A549 (cell line): ENCODE results near the gene HSPA1A. TPM values are rescaled to one million over a fixed set of nuclear protein-coding genes. Genes with fewer than 3 reads are reported as not detected.

ENCODE experiments used
- ATAC-seq, 2 experiments: fragments of 200-7000 bp in 1 of 2; fragments of >200 bp in 1 of 2; cut with Nextera tagmentation in 1 of 2; cut with Tn5 transposase in 1 of 2; 3 replicates each; pipeline versions ENCODE4 v1.8.0 to v1.9.1; 2018 to 2020; ENCODE audit warnings: mild to moderate bottlenecking in 1 of 2, moderate library complexity in 1 of 2
- CTCF ChIA-PET: fragments of 300-600 bp; sonication (Branson Sonifier 250); formaldehyde crosslinking; extraction: SDS; loops from one replicate; lab custom pipeline; 2021; ENCODE audit warnings: antibody characterized with exemption, inconsistent platforms; lab: Yijun Ruan, JAX
- POLR2A ChIA-PET: fragments of 350-600 bp; formaldehyde crosslinking; extraction: SDS; loops from one replicate; lab custom pipeline; 2021; ENCODE audit warnings: antibody characterized with exemption, inconsistent platforms; lab: Yijun Ruan, JAX
- DNase-seq, 2 experiments: peaks; one replicate each; pipeline versions ENCODE4 v3.0.0 to v3.0.0-alpha.2; 2011 to 2016; ENCODE audit warnings: low read depth in 1 of 2, low spot score in 1 of 2
- FAIRE-seq: peaks from 2 replicates; lab custom pipeline; 2011; peaks lifted over from hg19 to GRCh38; lab: Jason Lieb, UNC
- H3K27ac ChIP-seq, 2 experiments: fragments of >200 bp; sonication (Bioruptor Twin); formaldehyde crosslinking; 3 replicates each; pipeline ENCODE4 v1.5.1; 2016 to 2017
- H3K4me1 ChIP-seq: fragments of >200 bp; sonication (Bioruptor Twin); formaldehyde crosslinking; 3 replicates; pipeline ENCODE4 v1.6.1; 2016
- H3K4me2 ChIP-seq: fragments of >200 bp; sonication (Bioruptor Twin); formaldehyde crosslinking; 3 replicates; pipeline ENCODE4 v1.6.1; 2016
- H3K4me3 ChIP-seq: fragments of >200 bp; sonication (Bioruptor Twin); formaldehyde crosslinking; 3 replicates; pipeline ENCODE4 v1.5.1; 2016
- H3K9me3 ChIP-seq: fragments of >200 bp; sonication (Bioruptor Twin); formaldehyde crosslinking; 3 replicates; pipeline ENCODE4 v1.6.1; 2016
- CHD2 ChIP-seq: fragments of 150-350 bp; IDR thresholded peaks from 2 replicates; pipeline ENCODE4 v1.6.1; 2014; ENCODE audit warnings: low read length; ENCODE audit not compliant: partially characterized antibody
- CHD4 ChIP-seq: fragments of 200-600 bp; sonication (generic); IDR thresholded peaks from 2 replicates; pipeline ENCODE4 v1.6.1; 2016; ENCODE audit warnings: antibody characterized with exemption, mild to moderate bottlenecking, borderline replicate concordance
- EHMT2 ChIP-seq: fragments of 200-600 bp; sonication (generic); IDR thresholded peaks from 2 replicates; pipeline ENCODE4 v1.6.1; 2016; ENCODE audit warnings: antibody characterized with exemption, low read depth, mild to moderate bottlenecking, moderate library complexity
- FOXS1 ChIP-seq: fragments of 250-450 bp; sonication (Bioruptor Pico); IDR thresholded peaks from 2 replicates; pipeline ENCODE4 v1.5.0; 2020; ENCODE audit warnings: mild to moderate bottlenecking, moderate library complexity
- JUN ChIP-seq, 2 experiments: fragments of >200 bp; sonication (Bioruptor Twin); formaldehyde crosslinking; IDR thresholded peaks; 2 replicates in 1 of 2; 3 replicates in 1 of 2; pipeline ENCODE4 v1.6.1; 2016 to 2017
- MAZ ChIP-seq: fragments of 150-350 bp; IDR thresholded peaks from 2 replicates; pipeline ENCODE4 v1.6.1; 2014; ENCODE audit warnings: antibody characterized with exemption, low read depth, low read length, borderline replicate concordance
- POLR2AphosphoS2 ChIP-seq: conservative IDR thresholded peaks from 2 replicates; pipeline ENCODE4 v1.6.1; 2012; ENCODE audit warnings: low read length, improper control_type of control experiment, inconsistent platforms
- RAD21 ChIP-seq, 2 experiments: fragments of >200 bp in 1 of 2; sonication (Bioruptor Twin) in 1 of 2; formaldehyde crosslinking in 1 of 2; IDR thresholded peaks in 1 of 2; conservative IDR thresholded peaks in 1 of 2; 2 replicates in 1 of 2; 3 replicates in 1 of 2; pipeline ENCODE4 v1.6.1; 2012 to 2018; ENCODE audit warnings: inconsistent platforms in 1 of 2
- RARB ChIP-seq: fragments of 250-450 bp; sonication (Bioruptor Pico); IDR thresholded peaks from 2 replicates; pipeline ENCODE4 v1.8.0; 2021; ENCODE audit warnings: mild to moderate bottlenecking, moderate library complexity
- RCOR1 ChIP-seq: fragments of 150-350 bp; IDR thresholded peaks from 2 replicates; pipeline ENCODE4 v1.6.1; 2014; ENCODE audit warnings: antibody characterized with exemption, low read length, low read depth
- RNF2 ChIP-seq: fragments of 200-600 bp; sonication (generic); IDR thresholded peaks from 2 replicates; pipeline ENCODE4 v1.6.1; 2016; ENCODE audit warnings: low read depth, mild to moderate bottlenecking, antibody characterized with exemption, moderate library complexity, borderline replicate concordance
- SMC3 ChIP-seq: fragments of >200 bp; sonication (Bioruptor Twin); formaldehyde crosslinking; IDR thresholded peaks from 3 replicates; pipeline ENCODE4 v1.6.1; 2018; ENCODE audit warnings: inconsistent platforms
- SREBF2 ChIP-seq: fragments of 450-650 bp; IDR thresholded peaks from 2 replicates; pipeline ENCODE4 v1.6.1; 2014; ENCODE audit warnings: mild to moderate bottlenecking, moderate library complexity
- TP53 ChIP-seq: fragments of 250-450 bp; sonication (Bioruptor Pico); IDR thresholded peaks from 2 replicates; pipeline ENCODE4 v1.5.0; 2021; ENCODE audit warnings: mild to moderate bottlenecking, moderate library complexity
- ZFP36 ChIP-seq: fragments of 450-650 bp; IDR thresholded peaks from 2 replicates; pipeline ENCODE4 v1.6.1; 2014; ENCODE audit warnings: borderline replicate concordance; ENCODE audit not compliant: partially characterized antibody
- ZNF302 ChIP-seq: fragments of 250-450 bp; sonication (Bioruptor Pico); IDR thresholded peaks from 2 replicates; pipeline ENCODE4 v1.9.0; 2021; ENCODE audit warnings: inconsistent platforms, mild to moderate bottlenecking, moderate library complexity
- WGBS: methylation state at CpG from one replicate; pipeline ENCODE4 v1.1.6; 2017; ENCODE audit errors: missing lambda C conversion rate; 5-methylcytosine and 5-hydroxymethylcytosine counted together
- polyA plus RNA-seq, 4 experiments: library from polyadenylated mRNA; depleted of rRNA in 3 of 4; stranded (reverse); fragments of >200 nt; fragmentation: RNase III in 1 of 4; extraction: RNeasy Plus Mini Kit Qiagen cat#74134 plus additional on column Dnase treatment in 1 of 4; gene quantifications; 2 replicates in 3 of 4; 3 replicates in 1 of 4; pipeline ENCODE4 v1.2.3, GENCODE V29; 2011 to 2017
- TF ChIP-seq, protein P1 (sequence below): IDR thresholded peaks from 2 replicates; pipeline ENCODE4 v1.6.1; 2012
- TF ChIP-seq, protein P2 (sequence below): fragments of >200 bp; sonication (Bioruptor Twin); formaldehyde crosslinking; IDR thresholded peaks from 3 replicates; pipeline ENCODE4 v1.5.1; 2016
- TF ChIP-seq, protein P3 (sequence below): fragments of 150-350 bp; IDR thresholded peaks from 2 replicates; pipeline ENCODE4 v1.6.1; 2014; ENCODE audit warnings: low read depth, mild to moderate bottlenecking, low read length

HSPA1A gene
- polyA plus RNA-seq, 2 of the 4 experiments (the other 2 are of a cell fraction), result 122 to 204 TPM

DNA sequence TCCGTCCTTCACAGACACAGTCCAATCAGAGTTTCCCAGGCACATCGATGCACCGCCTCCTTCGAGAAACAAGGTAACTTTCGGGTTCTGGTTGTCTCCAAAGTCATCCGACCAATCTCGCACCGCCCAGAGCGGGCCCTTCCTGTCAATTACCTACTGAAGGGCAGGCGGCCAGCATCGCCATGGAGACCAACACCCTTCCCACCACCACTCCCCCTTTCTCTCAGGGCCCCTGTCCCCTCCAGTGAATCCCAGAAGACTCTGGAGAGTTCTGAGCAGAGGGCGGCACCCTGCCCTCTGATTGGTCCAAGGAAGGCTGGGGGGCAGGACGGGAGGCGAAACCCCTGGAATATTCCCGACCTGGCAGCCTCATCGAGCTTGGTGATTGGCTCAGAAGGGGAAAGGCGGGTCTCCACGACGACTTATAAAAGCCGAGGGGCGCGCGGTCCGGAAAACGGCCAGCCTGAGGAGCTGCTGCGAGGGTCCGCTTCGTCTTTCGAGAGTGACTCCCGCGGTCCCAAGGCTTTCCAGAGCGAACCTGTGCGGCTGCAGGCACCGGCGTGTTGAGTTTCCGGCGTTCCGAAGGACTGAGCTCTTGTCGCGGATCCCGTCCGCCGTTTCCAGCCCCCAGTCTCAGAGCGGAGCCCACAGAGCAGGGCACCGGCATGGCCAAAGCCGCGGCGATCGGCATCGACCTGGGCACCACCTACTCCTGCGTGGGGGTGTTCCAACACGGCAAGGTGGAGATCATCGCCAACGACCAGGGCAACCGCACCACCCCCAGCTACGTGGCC lies 12.1 kb downstream of the HSPA1A start, which contains the start of gene HSPA1B (continued):
- no peak for TF ChIP-seq POLR2AphosphoS2
- TF ChIP-seq EHMT2, result no peak
- TF ChIP-seq, protein P1, sequence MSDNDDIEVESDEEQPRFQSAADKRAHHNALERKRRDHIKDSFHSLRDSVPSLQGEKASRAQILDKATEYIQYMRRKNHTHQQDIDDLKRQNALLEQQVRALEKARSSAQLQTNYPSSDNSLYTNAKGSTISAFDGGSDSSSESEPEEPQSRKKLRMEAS, result no peak

DNA sequence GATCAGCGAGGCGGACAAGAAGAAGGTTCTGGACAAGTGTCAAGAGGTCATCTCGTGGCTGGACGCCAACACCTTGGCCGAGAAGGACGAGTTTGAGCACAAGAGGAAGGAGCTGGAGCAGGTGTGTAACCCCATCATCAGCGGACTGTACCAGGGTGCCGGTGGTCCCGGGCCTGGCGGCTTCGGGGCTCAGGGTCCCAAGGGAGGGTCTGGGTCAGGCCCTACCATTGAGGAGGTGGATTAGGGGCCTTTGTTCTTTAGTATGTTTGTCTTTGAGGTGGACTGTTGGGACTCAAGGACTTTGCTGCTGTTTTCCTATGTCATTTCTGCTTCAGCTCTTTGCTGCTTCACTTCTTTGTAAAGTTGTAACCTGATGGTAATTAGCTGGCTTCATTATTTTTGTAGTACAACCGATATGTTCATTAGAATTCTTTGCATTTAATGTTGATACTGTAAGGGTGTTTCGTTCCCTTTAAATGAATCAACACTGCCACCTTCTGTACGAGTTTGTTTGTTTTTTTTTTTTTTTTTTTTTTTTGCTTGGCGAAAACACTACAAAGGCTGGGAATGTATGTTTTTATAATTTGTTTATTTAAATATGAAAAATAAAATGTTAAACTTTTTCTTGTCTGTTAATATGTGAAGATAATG lies 14.4 kb downstream of the HSPA1A start:
- Histone ChIP-seq H3K9me3 (no peaks in the 10 kb centered on the region), H3K4me3 (peak overlapping the region; percentile 53), H3K27ac (peak overlapping the region; percentile 38 to 81; a peak in 5 of 6 replicates), H3K4me2 (peak overlapping the region; percentile 88), H3K4me1 (peaks cover 22% of the 10 kb centered on the region)
- DNase-seq, result peak in 1 of 2 experiments; percentile 51
- WGBS, result 1% methylated on average over 15 of the region's 15 CpGs
- ChIA-PET CTCF (interaction anchor here (0.6 to 2.9 kb wide), 30 partner anchors 8 to 245 kb away, joined by 3 to 36 read pairs (median 3); partner anchors contain the start of genes ABHD16A, C6orf47, CLIC1 and DDAH2), POLR2A (interaction anchor here (0.6 to 1.4 kb wide), 5 partner anchors 14 to 51 kb away, joined by 3 to 9 read pairs (median 7); partner anchors contain the start of genes HSPA1A, HSPA1L and VARS1)
- no peak for ATAC-seq
- no peak for FAIRE-seq
- peak; percentile 44; the same call in 1 of the 3 replicates for TF ChIP-seq SMC3
- TF ChIP-seq RAD21 (conservative IDR thresholded peaks at IDR 0.05 in 1 of 2, IDR thresholded peaks at IDR 0.05 in 1 of 2), result peak; percentile 56 to 68
- no peak for TF ChIP-seq JUN (IDR thresholded peaks at IDR 0.05)
- TF ChIP-seq, protein P2, sequence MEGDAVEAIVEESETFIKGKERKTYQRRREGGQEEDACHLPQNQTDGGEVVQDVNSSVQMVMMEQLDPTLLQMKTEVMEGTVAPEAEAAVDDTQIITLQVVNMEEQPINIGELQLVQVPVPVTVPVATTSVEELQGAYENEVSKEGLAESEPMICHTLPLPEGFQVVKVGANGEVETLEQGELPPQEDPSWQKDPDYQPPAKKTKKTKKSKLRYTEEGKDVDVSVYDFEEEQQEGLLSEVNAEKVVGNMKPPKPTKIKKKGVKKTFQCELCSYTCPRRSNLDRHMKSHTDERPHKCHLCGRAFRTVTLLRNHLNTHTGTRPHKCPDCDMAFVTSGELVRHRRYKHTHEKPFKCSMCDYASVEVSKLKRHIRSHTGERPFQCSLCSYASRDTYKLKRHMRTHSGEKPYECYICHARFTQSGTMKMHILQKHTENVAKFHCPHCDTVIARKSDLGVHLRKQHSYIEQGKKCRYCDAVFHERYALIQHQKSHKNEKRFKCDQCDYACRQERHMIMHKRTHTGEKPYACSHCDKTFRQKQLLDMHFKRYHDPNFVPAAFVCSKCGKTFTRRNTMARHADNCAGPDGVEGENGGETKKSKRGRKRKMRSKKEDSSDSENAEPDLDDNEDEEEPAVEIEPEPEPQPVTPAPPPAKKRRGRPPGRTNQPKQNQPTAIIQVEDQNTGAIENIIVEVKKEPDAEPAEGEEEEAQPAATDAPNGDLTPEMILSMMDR, result peak; percentile 70

DNA sequence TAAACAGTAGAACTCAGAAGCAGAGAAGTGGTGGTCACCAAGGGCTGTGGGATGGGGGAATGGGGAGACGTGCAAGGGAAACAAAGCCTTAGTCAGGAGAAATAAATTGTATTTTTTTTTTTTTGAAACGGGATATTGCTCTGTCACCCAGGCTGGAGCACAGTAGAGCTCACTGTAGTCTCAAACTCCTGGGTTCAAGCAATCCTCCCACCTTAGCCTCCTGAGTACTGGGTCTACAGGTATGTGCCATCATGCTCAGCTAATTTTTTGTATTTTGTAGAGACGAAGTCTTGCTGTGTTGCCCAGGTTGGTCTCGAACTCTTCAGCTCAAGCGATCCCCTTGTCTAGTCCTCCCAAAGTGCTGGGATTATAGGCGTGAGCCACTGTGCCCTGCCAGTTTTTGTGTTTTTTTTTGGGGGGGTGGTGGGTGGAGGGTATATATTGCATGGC lies 15.6 kb downstream of the HSPA1A start:
- DNase-seq (no peak), FAIRE-seq (no peak), ATAC-seq (no peak)
- Histone ChIP-seq H3K4me2 (peak overlapping the region; percentile 88), H3K4me1 (peaks cover 17% of the 10 kb centered on the region), H3K27ac (peak overlapping the region; percentile 38 to 81), H3K4me3 (peak overlapping the region; percentile 53), H3K9me3 (no peaks in the 10 kb centered on the region)
- 41% methylated on average over 6 of the region's 6 CpGs for WGBS
- POLR2A ChIA-PET, result interaction anchor here (0.7 to 1.3 kb wide), 3 partner anchors 16 to 39 kb away, joined by 3 to 8 read pairs (median 4); partner anchors contain the start of genes HSPA1A and HSPA1L
- TF ChIP-seq CHD2 (no peak), TP53 (no peak), MAZ (no peak), RNF2 (no peak), CHD4 (no peak), ZNF302 (CRISPR knock-in tag) (no peak), ZFP36 (no peak), SREBF2 (no peak), FOXS1 (CRISPR knock-in tag) (no peak), EHMT2 (no peak), RCOR1 (no peak), RARB (CRISPR knock-in tag) (no peak)
- TF ChIP-seq, protein P3, sequence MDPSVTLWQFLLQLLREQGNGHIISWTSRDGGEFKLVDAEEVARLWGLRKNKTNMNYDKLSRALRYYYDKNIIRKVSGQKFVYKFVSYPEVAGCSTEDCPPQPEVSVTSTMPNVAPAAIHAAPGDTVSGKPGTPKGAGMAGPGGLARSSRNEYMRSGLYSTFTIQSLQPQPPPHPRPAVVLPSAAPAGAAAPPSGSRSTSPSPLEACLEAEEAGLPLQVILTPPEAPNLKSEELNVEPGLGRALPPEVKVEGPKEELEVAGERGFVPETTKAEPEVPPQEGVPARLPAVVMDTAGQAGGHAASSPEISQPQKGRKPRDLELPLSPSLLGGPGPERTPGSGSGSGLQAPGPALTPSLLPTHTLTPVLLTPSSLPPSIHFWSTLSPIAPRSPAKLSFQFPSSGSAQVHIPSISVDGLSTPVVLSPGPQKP, result no peak
- TF ChIP-seq, all 56 proteins: peak for 0
- CTCF ChIA-PET, result interaction anchor here (0.8 to 2.9 kb wide), 20 partner anchors 10 to 246 kb away, joined by 3 to 36 read pairs (median 4); partner anchors contain the start of genes DDAH2, GPANK1, LY6G5C and NEU1
